Fibroblast of pulmonary artery (primary cell): ENCODE data around the gene NOS1.
"Not testable (repeated sequence)": the region's sequence is repeated elsewhere in the genome, so short reads cannot be mapped to it uniquely, and the experiment has no call there.

Experiments used
- DNase-seq: peaks from one replicate; pipeline ENCODE4 v3.0.0-alpha.2; 2010; ENCODE audit warnings: low read depth
- H3K4me3 ChIP-seq: replicated peaks from 2 replicates; pipeline ENCODE4 v1.5.1; 2011; ENCODE audit warnings: low read depth, mild to moderate bottlenecking, control low read depth, low read length, moderate library complexity
- CTCF ChIP-seq: IDR thresholded peaks from 2 replicates; pipeline ENCODE4 v1.5.1; 2011; ENCODE audit warnings: mild to moderate bottlenecking, control low read depth, low read length, inconsistent platforms; ENCODE audit errors: missing control alignments

Gene NOS1

GRCh38 chr12:117388951-117389446 lies 27.6 kb upstream of the NOS1 start:
- no peak for DNase-seq
- no peak for TF ChIP-seq CTCF
- no peak overlapping the region for H3K4me3 ChIP-seq

GRCh38 chr12:117387832-117388231 lies 26.4 kb upstream of the NOS1 start:
- H3K4me3 ChIP-seq = no peak overlapping the region
- TF ChIP-seq CTCF = no peak
- DNase-seq = no peak

- H3K4me3 ChIP-seq = no peak overlapping the region
- TF ChIP-seq CTCF = no peak
- no peak for DNase-seq
These were observed 23.3 kb upstream of the NOS1 start for GRCh38 chr12:117384735-117385134.

GRCh38 chr12:117380083-117380482 lies 18.7 kb upstream of the NOS1 start:
- H3K4me3 ChIP-seq = no peak overlapping the region
- DNase-seq = no peak
- TF ChIP-seq CTCF = no peak

GRCh38 chr12:117377758-117378157 lies 16.3 kb upstream of the NOS1 start:
- no peak for DNase-seq
- no peak for TF ChIP-seq CTCF
- no peak overlapping the region for H3K4me3 ChIP-seq

GRCh38 chr12:117370588-117370987 lies 9.2 kb upstream of the NOS1 start:
- DNase-seq = no peak
- TF ChIP-seq CTCF = no peak
- no peak overlapping the region for H3K4me3 ChIP-seq

- not testable (repeated sequence) for H3K4me3 ChIP-seq, DNase-seq
These were observed 8.6 kb upstream of the NOS1 start for GRCh38 chr12:117370000-117370399.
